ENCODE results near the gene EREG.

Gene EREG

GRCh38 chr4:74433541-74434172 is 68.7 kb downstream of the EREG start:
- TF ChIP-seq MYC (IDR thresholded peaks at IDR 0.05; ENCODE audit: low read depth, low read length) (no peak), POLR2A (IDR thresholded peaks at IDR 0.05; ENCODE audit: extremely low read depth, insufficient read length) (no peak), CTCF (IDR thresholded peaks at IDR 0.05; ENCODE audit: low read depth, low read length) (no peak), MAX (IDR thresholded peaks at IDR 0.05; ENCODE audit: low read depth, low read length) (no peak)
- H3K4me3 ChIP-seq (ENCODE audit: low read depth, low read length) = no peak overlapping the region
- DNase-seq (ENCODE audit: low read depth) = peak; percentile 6

GRCh38 chr4:74435296-74435695 is 70.4 kb downstream of the EREG start:
- DNase-seq (ENCODE audit: low read depth) = no peak

GRCh38 chr4:74437866-74438265 is 72.9 kb downstream of the EREG start:
- no peak for DNase-seq (ENCODE audit: low read depth)
- no peak overlapping the region for H3K4me3 ChIP-seq (ENCODE audit: low read depth, low read length)
- TF ChIP-seq CTCF (IDR thresholded peaks at IDR 0.05; ENCODE audit: low read depth, low read length) (no peak), MYC (IDR thresholded peaks at IDR 0.05; ENCODE audit: low read depth, low read length) (no peak), MAX (IDR thresholded peaks at IDR 0.05; ENCODE audit: low read depth, low read length) (no peak), POLR2A (IDR thresholded peaks at IDR 0.05; ENCODE audit: extremely low read depth, insufficient read length) (no peak)

More at GRCh38 chr4:74435296-74435695, 70.4 kb downstream of the EREG start:
- no peak for TF ChIP-seq POLR2A (IDR thresholded peaks at IDR 0.05; ENCODE audit: extremely low read depth, insufficient read length)
- no peak for TF ChIP-seq MYC (IDR thresholded peaks at IDR 0.05; ENCODE audit: low read depth, low read length)
- TF ChIP-seq MAX (IDR thresholded peaks at IDR 0.05; ENCODE audit: low read depth, low read length) = no peak
- TF ChIP-seq CTCF (IDR thresholded peaks at IDR 0.05; ENCODE audit: low read depth, low read length) = no peak
- no peak overlapping the region for H3K4me3 ChIP-seq (ENCODE audit: low read depth, low read length)

Data from NB4 (cell line).